GM18502 (cell line): ENCODE results near the gene MYO1B.

ENCODE experiments used
- ATAC-seq: cut with Tn5 transposase; IDR thresholded peaks from one replicate; pipeline ENCODE4 v1.9.1; 2021; ENCODE audit warnings: mild to moderate bottlenecking; ENCODE audit not compliant: unreplicated experiment, poor library complexity

The MYO1B gene

DNA sequence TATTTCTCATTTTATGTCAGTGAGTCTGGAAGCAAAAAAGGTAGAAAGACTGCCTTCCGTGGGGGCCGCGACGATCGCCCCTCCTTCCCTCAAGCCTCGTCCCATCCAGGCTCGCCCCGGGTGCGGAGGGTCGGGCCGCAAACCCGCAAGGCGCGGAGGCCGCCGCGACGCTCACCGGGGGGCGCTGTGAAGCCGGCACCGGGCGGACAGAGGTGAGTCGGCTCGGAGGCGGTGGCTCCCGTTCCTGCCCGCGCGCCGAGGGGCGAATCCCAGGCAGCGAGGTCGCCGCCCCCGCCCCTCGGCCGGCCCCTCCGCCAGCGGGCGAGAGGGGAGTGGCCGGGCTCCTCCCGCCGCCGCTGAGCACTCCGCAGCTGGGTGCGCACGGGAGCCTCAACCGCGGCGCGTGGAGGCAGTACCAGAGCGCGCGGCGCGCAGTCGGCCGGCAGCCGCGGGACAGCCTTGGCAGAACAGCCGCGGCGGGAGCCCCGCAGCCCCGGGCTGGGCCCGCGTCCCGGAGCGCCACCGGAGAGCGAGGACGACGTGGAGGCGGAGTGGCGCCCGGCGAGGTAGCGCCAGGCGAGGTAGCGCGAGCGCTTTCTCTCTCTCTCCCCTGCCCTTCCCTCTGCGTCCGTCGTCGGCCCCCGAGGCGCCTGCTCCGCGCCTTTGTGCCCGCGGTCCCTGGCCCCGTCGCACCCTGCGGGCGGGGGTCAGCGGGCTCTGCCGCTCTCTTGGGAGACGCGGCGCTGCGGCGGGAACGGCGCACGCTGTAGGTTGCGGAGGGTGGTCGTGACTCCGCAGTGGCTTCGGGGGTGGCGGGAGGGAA lies at the start of gene MYO1B:
Gene MYO1B, plus strand, starts transcription at position 359 of the 823 bp plus-strand sequence. CDS start 31,492 bp downstream, outside the sequence.
- peak; percentile 64 for ATAC-seq

DNA sequence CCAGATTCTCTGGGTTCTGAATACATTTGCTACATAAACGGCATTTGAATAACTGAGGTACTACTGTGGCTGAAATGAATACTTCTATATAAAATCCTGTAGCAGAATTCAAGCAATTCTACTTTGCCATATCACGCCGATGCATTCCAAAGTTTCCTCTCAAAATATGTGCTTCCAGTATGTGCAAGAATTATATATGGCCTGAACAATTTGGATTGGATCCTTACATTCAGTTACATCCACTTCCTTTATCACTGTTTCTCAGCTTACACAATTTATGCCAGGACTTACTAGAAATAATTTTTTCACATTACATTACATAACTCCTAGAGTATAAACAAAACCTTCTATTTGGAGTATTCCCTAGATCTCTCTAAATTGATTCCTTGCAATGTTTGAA lies 48.1 kb upstream of the MYO1B start:
- no peak for ATAC-seq

DNA sequence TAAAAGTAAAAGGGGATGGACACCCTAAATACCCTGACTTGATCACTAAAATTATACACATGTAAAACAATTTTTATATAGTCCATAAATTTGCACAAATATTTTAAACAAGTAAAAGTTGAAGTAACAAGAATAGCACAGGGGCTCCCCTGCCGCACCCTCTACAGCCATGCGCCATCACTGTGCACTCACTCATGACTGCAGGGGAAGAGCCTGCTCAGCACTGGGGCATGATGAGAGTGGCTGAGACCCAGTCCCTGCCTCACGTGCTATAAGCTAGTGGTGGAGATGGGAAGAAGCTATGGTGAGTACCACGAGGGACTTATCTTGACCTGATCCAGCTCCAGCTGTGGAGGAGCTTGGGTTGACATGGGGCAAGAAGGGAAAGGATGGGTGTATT lies 46.9 kb upstream of the MYO1B start:
- ATAC-seq, result no peak

DNA sequence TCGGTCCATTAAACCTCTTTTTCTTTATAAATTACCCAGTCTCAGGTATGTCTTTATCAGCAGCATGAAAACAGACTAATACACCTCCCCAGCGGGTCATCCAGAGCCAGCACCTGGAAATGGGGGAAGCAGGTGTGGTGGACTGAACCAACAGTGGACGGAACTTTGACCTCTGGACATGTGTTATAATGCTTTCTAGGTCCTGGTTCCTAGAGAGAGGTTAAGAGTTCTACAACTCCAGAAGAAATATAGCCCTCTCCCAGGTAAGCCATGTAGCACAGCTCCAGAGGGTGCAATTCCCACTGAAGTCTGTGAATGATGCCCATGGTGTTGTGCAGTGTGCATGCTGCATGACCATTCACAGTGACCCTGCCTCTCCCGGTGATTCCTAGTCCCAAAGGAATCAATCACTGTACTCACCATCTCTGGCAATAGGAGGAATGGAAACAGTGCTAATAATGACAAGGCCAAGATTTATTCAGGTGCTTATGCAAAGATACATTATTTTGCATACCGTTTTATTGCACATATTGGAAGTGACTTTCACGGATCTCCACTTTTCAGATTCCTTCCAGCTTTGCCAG lies 45.2 kb upstream of the MYO1B start:
- no peak for ATAC-seq

DNA sequence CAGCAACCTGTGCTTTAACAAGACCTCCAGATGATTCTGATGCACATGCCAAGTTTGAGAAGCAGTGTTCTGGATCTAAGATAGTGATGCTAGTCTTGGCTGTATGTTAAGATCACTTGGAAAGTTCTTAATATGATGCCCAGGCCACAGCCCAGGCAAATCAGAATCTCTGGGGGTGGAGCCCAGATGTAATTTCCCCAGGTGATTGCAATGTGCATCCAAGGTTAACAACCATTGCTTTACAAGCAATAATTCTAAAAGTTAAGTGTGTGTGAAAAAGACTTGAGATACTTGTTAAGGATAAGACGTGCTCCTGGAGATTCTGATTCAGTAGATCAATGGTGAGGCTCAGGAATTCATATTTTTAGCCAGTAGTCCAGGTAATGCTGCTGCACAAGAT lies 44.3 kb upstream of the MYO1B start:
- no peak for ATAC-seq

DNA sequence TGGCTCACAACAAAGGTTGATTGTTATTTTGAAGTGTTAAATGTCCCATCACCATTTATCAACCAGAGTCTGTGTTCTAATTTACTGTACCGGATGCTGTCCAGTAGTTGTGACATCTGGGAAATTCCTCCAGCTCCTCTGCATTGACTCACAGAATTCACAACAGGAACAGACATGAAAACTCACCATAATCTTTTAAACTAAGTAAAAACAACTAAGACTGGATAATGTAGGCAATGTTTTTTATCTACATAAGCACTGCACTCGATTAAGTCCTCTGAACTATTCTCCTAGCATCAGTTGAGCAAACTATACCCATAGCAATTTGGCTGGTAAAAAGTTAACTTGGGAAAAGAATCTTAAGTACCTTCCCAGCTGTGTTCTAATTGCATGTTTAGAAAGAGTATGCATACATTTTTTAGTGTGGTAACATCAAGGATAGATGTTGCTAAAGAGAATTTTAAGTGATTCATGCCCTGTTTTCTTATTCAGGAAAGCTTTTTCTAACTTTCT lies 42.9 kb upstream of the MYO1B start:
- ATAC-seq, result no peak

DNA sequence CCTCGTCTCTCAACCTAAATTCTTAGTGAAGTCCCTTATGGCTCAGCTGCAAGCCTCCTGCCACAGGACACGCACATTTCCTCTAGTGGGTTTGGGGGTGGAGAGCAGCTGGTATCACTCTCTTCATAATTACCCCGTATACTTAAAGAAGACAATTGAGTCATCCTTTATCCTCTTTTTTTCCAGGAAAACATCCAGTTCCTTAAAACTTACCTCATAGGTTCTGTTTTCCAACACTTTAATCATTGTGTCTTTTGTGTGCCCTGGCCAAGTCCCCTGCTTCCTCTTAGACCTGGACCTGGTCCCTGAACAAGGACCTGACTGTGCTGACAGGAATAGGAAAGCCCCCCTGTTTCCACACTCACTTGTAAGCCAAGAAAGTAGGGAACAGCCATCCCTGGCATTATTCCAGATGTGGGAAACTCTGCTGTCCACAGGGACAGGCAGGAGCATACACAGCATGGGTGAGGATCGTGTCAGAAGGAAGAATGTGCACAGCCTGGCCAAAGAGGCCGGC lies 42.3 kb upstream of the MYO1B start:
- no peak for ATAC-seq

DNA sequence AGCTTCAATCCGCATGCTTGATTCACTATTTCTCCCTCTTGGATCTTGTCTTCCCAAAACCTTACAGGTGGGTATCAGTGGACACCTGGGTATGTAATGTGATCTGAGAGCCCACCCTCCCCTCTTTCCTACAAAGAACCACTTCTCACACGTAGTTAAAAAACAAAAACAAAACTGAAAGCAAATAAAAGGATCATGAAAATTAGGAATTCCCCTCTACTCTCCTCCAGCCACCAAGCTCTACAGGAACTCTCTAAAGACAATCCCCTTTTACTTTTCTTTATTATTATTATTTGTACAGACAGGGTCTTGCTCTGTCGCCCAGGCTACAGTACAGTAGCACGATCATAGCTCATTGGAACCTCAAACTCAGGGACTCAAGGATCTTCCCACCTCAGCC lies 40.8 kb upstream of the MYO1B start:
- peak; percentile 84 for ATAC-seq

DNA sequence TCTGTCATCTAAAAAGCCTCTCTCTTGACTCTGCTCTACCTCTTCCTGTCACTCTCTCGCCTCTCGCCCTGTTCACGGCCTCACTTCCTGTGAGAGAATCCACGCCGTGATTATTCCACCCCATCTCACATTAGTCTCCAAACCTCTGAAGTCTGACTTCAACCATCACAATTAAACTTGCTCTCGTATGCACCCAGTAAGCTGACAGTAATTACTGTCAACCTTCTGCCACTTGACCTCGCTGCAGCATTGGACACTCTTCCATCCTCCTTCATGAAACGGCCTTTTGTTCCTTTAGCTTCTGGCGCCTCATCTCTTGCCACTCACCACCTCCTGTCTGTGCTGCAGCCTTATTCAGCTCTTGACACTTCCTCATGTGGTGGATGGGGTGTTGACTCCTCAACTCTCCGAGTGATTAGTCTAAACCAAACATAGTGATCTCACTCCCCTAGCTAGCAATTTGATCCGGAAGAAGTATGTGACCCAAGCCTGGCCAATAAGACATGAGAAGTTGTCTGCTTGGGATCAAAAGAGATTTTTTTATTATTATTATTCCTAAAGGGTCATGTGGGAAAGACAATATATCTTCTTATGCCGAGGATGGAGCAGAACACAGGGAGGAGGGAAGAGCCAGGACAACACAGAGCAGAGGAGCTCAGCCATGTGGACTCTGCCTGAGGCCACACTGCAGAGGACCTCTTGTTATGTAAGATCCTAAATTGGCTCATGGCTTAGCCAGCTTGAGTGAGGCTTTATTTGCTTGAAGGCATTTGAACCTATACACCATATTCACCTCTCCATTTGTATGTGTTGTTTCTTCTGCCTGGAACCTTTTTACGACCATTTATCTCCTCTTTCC lies 38.4 kb upstream of the MYO1B start:
- no peak for ATAC-seq

DNA sequence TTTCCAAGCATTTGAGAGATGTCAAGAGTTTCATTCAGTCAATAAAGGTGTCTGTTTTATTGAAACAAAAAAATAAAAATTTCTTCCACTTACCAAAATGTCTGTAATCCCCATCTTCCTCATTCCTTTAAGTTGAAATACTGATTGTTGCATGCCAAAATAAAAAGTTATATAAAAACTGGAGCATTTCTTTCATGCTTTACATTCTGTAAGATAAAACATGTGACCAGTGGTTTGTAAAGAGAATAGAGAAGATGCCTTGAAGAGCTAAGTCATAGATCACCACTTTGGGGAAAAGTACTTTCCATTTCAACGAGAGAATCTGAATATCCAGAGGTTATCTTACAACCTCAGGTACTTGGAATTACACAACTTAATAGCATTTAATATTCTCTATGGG lies 35.9 kb upstream of the MYO1B start:
- no peak for ATAC-seq

DNA sequence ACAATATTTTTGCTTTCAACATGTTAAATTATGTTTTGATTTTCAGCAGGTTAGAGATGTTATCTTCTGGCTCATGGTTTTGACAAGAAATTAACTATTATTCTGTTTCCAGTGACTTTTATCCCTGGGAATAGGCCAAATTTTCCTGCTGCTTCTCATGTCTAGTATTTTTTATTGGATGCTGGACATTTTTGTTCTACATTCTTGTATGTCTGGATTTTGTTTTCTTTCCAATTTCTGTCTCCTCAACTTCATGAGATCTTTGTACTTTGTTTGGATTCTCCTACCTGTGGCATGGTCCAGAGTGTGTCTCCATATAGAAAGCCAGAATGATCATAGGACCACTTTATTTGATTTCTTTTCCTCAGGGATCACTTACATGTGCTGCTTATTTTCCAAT lies 33.1 kb upstream of the MYO1B start:
- ATAC-seq, result no peak

DNA sequence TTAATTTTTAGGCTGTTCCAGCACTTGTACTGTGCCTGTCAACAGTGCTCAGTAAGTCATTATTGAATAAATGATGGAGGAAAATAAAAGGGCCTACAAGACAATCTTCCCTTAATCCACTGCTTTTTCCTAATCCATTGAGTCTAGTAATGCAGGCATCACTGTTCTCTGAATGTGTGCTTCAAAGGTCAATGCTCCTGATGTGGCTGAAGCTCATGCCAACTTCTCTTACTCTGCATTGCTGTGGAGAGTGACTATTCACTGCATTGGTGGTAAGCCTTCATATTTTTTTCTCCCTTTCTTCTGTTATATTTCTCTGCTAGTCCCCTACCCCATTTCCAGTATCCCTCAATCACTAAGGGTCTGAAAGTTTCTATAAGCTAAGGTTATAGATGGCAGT lies 31.9 kb upstream of the MYO1B start:
- no peak for ATAC-seq

DNA sequence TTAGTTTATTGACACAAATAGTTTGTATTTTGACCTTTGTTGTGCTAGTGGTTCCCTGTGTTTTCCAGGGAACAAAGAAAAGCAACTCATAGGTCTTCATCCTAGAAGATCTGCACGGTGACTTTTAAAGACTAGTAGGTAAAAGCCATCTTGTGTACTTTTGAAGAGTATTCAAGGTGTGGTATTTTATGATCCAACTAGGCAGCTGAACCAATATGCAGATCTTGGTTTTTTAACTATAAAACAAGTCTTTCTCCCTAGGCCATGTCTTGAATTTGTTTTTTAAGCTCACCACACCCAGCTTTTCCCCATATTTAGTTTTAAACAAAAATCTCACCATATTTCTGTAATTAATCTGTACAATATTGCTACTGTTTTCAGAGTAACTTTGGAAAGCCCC lies 30.0 kb upstream of the MYO1B start:
- ATAC-seq, result no peak

DNA sequence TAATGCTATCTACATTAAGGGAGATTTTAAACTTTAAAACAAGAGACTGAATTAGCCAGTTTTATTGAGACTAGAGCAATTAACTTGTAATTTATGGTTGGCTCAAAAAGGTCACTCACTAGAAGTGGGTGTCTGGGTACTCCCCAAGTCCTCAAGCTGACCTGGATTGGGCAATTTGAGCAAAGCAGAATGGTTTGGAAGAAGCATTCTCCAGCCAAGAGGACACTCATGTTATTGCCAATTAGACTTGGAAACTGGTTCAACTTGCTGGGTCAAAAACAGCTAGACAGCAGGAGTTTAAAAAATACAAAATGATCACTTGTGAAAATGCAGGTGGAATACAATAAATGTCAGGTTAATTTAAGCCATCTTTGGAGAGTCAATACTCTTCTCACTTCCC lies 29.5 kb upstream of the MYO1B start:
- ATAC-seq, result no peak

DNA sequence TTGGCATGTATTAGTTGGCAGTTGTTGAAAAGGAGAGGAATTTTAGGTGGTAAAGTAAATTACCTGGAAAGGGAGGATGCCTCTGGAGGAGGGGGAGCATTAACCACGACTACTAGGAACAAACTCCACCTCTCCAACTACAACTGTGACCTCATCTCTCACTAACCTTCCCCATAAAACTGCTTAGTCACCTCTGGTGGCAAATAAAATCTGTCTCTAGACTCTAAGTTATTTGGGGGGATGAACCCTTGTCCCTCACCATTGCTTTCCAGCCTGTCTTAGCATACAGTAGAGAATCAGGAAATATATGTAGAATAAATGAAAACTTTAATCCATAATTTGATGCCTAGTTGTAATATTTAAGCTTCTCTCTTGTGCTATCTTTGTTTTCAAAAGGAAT lies 27.6 kb upstream of the MYO1B start:
- no peak for ATAC-seq

DNA sequence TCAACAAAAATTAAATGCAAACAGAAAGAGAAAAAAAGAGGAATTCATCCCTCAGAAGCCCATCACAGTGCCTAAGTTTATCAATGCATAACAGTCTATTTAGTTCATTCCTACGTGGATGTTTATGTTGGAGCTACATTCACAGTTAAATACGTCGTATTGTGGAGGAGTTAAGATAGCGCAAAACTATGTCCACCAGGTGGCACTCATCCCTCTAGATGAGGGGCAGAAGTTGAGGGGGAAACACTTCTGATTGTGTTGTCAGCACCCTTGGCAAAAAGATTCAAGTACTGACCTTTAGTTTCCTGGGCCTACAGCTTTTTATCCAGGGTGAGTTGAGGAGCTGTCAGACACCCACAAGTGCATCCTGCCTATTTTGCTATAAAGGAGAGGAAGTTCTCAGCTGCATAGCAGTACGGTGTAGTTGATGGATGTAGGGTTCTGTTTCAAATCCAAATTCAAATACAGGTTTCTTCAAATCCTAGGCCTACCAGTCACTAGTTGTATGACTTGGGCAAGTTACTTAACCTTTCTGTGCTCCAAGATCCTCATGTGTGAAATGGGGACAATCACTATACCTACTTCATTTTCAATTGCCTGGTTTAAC lies 26.8 kb upstream of the MYO1B start:
- ATAC-seq, result peak; percentile 65

DNA sequence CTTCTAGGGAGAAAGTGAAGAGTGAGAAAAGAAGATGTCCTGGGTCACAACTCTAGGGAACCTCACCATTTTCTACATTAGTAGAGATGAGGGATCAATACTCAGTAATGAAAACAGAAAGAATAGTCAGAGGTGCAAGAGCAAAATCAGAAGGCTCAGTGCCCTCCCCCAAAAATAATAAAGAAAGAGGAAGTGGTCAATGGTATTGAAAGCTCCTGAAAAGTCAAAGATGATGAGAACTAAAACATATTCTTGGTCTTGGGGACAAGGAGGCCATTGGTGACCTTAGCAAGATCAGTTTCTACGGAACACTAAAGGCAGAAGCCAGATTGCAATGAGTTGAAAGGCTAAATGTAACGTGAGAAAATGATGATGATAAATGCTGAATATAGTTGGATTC lies 24.5 kb upstream of the MYO1B start:
- peak; percentile 61 for ATAC-seq

DNA sequence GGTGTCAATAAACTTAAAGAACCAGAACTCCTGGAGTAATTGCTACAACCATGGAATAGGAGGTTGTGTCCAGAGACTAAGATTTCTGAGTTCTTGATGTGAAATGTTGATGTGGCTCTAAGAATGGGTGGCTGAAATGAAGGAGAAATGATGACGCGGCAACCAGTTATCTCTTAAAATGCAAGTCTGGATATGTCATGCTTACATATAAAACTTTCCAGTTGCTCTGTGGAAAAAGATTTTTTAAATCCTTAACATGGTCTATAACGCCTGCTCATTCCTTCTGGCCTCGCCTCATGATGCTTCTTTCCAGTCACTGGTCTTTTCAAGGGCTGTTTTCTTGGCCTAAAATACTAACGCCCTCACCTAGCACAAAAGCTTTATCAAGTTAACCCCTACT lies 23.5 kb upstream of the MYO1B start:
- no peak for ATAC-seq

DNA sequence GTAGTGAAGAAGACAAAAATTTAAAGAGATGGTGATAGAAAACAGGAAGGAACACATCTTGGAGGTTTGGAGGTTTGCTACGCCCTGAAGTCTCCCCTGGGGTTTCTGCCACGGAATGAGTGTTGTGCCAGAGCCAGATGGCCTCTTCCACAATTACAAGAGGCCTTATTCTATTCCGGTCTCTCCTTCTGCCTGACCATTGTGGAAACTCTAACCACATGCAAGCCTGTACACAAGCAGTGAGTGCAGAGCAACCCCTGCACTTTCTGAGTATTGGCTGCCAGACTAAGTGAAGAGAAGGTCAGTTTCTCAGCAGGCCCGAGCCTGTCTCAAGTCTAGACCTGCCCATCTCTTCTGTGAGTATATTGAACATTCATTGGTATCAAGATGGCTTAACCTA lies 22.7 kb upstream of the MYO1B start:
- ATAC-seq, result no peak

DNA sequence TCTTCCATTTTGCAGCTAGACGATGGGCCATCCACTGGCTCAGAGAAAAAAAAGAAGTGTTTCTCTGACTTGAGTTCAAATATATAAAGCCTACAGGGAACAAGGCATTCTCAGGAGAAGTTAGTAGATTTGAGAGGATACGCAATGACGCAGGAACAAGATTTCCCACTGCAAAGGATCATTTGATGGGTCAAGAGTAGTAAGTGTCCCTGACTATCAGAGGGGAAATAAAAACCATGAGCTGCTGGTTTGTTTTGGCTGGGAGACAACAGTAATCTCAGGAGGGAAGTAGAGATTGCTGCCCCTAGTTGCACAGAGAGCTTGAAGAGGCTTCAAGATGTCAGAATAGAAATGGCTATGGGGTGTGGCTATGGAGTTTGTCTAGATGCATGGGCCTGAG lies 22.3 kb upstream of the MYO1B start:
- ATAC-seq, result no peak
